Endothelial cell of umbilical vein (primary cell): Measurements from ENCODE around the gene MOGAT1. TPM values are rescaled to one million over a fixed set of nuclear protein-coding genes. Genes with fewer than 3 reads are reported as not detected.

Experiments
- BruUV-seq: library from RNA; stranded (reverse); fragments of 400-500 nt; replicated peaks from 2 replicates; lab custom pipeline; 2021; lab: Mats Ljungman, UMichigan
- CTCF ChIA-PET: fragments of 300-600, 350-600 bp; sonication (Branson Sonifier 250); formaldehyde crosslinking; loops from one replicate; lab custom pipeline; 2021; ENCODE audit warnings: antibody characterized with exemption, inconsistent platforms; lab: Charles Lee
- POLR2A ChIA-PET: fragments of 300-600, 350-600 bp; sonication (Branson Sonifier 250); formaldehyde crosslinking; loops from one replicate; lab custom pipeline; 2021; ENCODE audit warnings: antibody characterized with exemption, inconsistent platforms; lab: Charles Lee
- DNase-seq: peaks from one replicate; pipeline ENCODE4 v3.0.0-alpha.2; 2011; ENCODE audit warnings: low read depth, low spot score
- FAIRE-seq: peaks from 2 replicates; lab custom pipeline; 2011; peaks lifted over from hg19 to GRCh38; lab: Jason Lieb, UNC
- H2AFZ ChIP-seq: 2 replicates; pipeline ENCODE4 v1.6.0; 2012; ENCODE audit warnings: low read depth, low read length, control low read depth, inconsistent platforms
- H3K27ac ChIP-seq: 2 replicates; pipeline ENCODE4 v1.5.1; 2011; ENCODE audit warnings: low read depth, mild to moderate bottlenecking, control low read depth, low read length, moderate library complexity; ENCODE audit not compliant: insufficient read depth
- H3K27me3 ChIP-seq, 2 experiments: 2 replicates each; pipeline versions ENCODE4 v1.6.0 to v1.6.1; 2011; ENCODE audit warnings: low read length in 2 of 2, mixed read lengths in 1 of 2; ENCODE audit not compliant: control insufficient read depth in 2 of 2, insufficient read depth in 2 of 2
- H3K36me3 ChIP-seq, 2 experiments: 2 replicates in 1 of 2; 3 replicates in 1 of 2; pipeline ENCODE4 v1.5.1; 2011; ENCODE audit warnings: low read length in 2 of 2, mild to moderate bottlenecking in 1 of 2, moderate library complexity in 1 of 2; ENCODE audit not compliant: control insufficient read depth in 2 of 2, insufficient read depth in 2 of 2; ENCODE audit errors: extremely low read depth in 1 of 2
- H3K4me1 ChIP-seq: 3 replicates; pipeline ENCODE4 v1.5.1; 2011; ENCODE audit warnings: mild to moderate bottlenecking, low read length; ENCODE audit not compliant: control insufficient read depth, insufficient read depth; ENCODE audit errors: extremely low read depth
- H3K4me2 ChIP-seq: 2 replicates; pipeline ENCODE4 v1.6.1; 2011; ENCODE audit warnings: low read length, control low read depth, mixed read lengths; ENCODE audit not compliant: insufficient read depth
- H3K4me3 ChIP-seq, 3 experiments: fragments of 200-600 bp in 1 of 3; sonication (generic), shearing (Covaris generic) in 1 of 3; replicated peaks in 1 of 3; 2 replicates each; pipeline ENCODE4 v1.5.1; 2011 to 2016; ENCODE audit warnings: control low read depth in 3 of 3, low read length in 3 of 3, mild to moderate bottlenecking in 2 of 3, inconsistent platforms in 1 of 3, low read depth in 1 of 3, moderate library complexity in 1 of 3; ENCODE audit not compliant: insufficient read depth in 1 of 3
- H3K79me2 ChIP-seq: 2 replicates; pipeline ENCODE4 v1.6.0; 2012; ENCODE audit warnings: low read length, inconsistent platforms; ENCODE audit not compliant: control insufficient read depth, insufficient read depth
- H3K9ac ChIP-seq: replicated peaks from 2 replicates; pipeline ENCODE3; 2011; ENCODE audit warnings: low read length, control low read depth; ENCODE audit not compliant: insufficient read depth; ENCODE audit errors: extremely low read depth
- H3K9me1 ChIP-seq: replicated peaks from 3 replicates; pipeline ENCODE4 v1.6.0; 2011; ENCODE audit warnings: mild to moderate bottlenecking, low read length; ENCODE audit not compliant: control insufficient read depth, insufficient read depth; ENCODE audit errors: extremely low read depth
- H3K9me3 ChIP-seq: replicated peaks from 2 replicates; pipeline ENCODE4 v1.5.1; 2012; ENCODE audit warnings: low read length, inconsistent platforms; ENCODE audit not compliant: control insufficient read depth, insufficient read depth
- H4K20me1 ChIP-seq: replicated peaks from 2 replicates; pipeline ENCODE3; 2011; ENCODE audit warnings: mild to moderate bottlenecking, low read length; ENCODE audit not compliant: control insufficient read depth, insufficient read depth; ENCODE audit errors: extremely low read depth
- EZH2 ChIP-seq: IDR thresholded peaks from 2 replicates; pipeline ENCODE4 v1.6.1; 2012; ENCODE audit warnings: borderline replicate concordance, low read depth, mild to moderate bottlenecking, moderate library complexity, low read length, inconsistent platforms; ENCODE audit not compliant: severe bottlenecking
- FOS ChIP-seq: IDR thresholded peaks from 2 replicates; pipeline ENCODE4 v1.6.1; 2011; ENCODE audit warnings: mild to moderate bottlenecking, low read length, moderate library complexity, borderline replicate concordance; ENCODE audit not compliant: insufficient read depth
- GATA2 ChIP-seq: IDR thresholded peaks from 2 replicates; pipeline ENCODE4 v1.7.0; 2011; ENCODE audit warnings: low read depth, mild to moderate bottlenecking, moderate library complexity, mixed read lengths, low read length; ENCODE audit not compliant: insufficient read length, insufficient read depth
- JUN ChIP-seq: IDR thresholded peaks from 2 replicates; pipeline ENCODE4 v1.6.1; 2011; ENCODE audit warnings: borderline replicate concordance, low read depth; ENCODE audit not compliant: insufficient read length, insufficient read depth
- MYC ChIP-seq: IDR thresholded peaks from one replicate; pipeline ENCODE4 v1.6.1; 2011; ENCODE audit warnings: mild to moderate bottlenecking, low read depth, low read length
- POLR2A ChIP-seq: IDR thresholded peaks from 2 replicates; pipeline ENCODE4 v1.6.1; 2012; ENCODE audit warnings: low read depth, mild to moderate bottlenecking, control low read depth, low read length
- POLR2AphosphoS5 ChIP-seq: IDR thresholded peaks from 2 replicates; pipeline ENCODE4 v1.6.1; 2012; ENCODE audit warnings: low read depth, mild to moderate bottlenecking, control low read depth, low read length, moderate library complexity; ENCODE audit not compliant: insufficient read depth
- dilution Hi-C: fragments of 300-500 bp; cut with MboI; formaldehyde crosslinking; loops from one replicate; pipeline ENCODE4 v1.15.0; 2019; ENCODE audit warnings: low sequenced_read_pairs; ENCODE audit not compliant: extremely low pct_ligation_motif_present
- intact Hi-C: fragments of 100-400 bp; cut with micrococcal nuclease; formaldehyde crosslinking; loops from one replicate; pipeline ENCODE4 v1.10.0; 2022
- polyA plus RNA-seq, 4 experiments: library from polyadenylated mRNA; depleted of rRNA in 3 of 4; stranded (reverse) in 3 of 4; unstranded in 1 of 4; fragments of >200 nt; gene quantifications; 2 replicates each; pipeline versions ENCODE4 v1.2.1 to v1.2.3, GENCODE V29; 2011 to 2012; ENCODE audit warnings: missing spikeins in 1 of 4
- total RNA-seq: library from RNA; stranded (reverse); gene quantifications from 2 replicates; pipeline ENCODE4 v1.2.3, GENCODE V29; 2021
- TF ChIP-seq, protein P1 (sequence below), 2 donors: IDR thresholded peaks; 1 replicate in 1 of 2; 2 replicates in 1 of 2; pipeline ENCODE4 v1.5.1; 2011; ENCODE audit warnings: low read length in 2 of 2, mild to moderate bottlenecking in 2 of 2, moderate library complexity in 2 of 2, control low read depth in 1 of 2, inconsistent platforms in 1 of 2, low read depth in 1 of 2; ENCODE audit not compliant: insufficient read depth in 1 of 2; ENCODE audit errors: extremely low read depth in 1 of 2
- TF ChIP-seq, protein P2 (sequence below): IDR thresholded peaks from 2 replicates; pipeline ENCODE4 v1.6.1; 2011; ENCODE audit not compliant: insufficient read depth, insufficient read length

Gene MOGAT1
- total and polyA plus RNA-seq, 2 donors (not counting 3 experiments of a cell fraction or from before 2014, with no cell fraction given) = not detected

DNA sequence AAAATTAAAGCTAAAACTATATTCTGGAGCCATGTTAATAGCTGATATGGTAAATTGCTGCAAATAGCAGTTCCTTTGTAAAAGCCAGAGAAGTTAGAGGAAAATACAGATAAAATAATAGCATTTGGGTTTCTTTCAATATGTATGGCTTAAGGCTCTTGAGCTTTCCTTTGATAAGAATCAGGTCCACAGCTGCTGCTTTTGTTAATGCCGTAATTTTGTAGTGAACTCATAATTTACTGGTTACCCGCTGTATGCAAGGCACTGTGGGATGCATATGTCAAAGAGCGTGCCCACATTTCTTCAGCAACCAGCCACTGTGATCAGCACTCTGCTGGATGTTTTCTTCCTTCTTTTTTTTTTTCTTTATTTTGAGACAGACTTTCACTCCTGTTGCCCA, 79.1 kb downstream of the MOGAT1 start:
- FAIRE-seq = no peak
- dilution Hi-C loops (no loop called here), intact Hi-C loops (no loop called here)
- TF ChIP-seq POLR2AphosphoS5 (no peak), GATA2 (no peak), MYC (no peak), POLR2A (no peak), JUN (no peak), FOS (no peak), EZH2 (no peak)
- TF ChIP-seq, protein P1, sequence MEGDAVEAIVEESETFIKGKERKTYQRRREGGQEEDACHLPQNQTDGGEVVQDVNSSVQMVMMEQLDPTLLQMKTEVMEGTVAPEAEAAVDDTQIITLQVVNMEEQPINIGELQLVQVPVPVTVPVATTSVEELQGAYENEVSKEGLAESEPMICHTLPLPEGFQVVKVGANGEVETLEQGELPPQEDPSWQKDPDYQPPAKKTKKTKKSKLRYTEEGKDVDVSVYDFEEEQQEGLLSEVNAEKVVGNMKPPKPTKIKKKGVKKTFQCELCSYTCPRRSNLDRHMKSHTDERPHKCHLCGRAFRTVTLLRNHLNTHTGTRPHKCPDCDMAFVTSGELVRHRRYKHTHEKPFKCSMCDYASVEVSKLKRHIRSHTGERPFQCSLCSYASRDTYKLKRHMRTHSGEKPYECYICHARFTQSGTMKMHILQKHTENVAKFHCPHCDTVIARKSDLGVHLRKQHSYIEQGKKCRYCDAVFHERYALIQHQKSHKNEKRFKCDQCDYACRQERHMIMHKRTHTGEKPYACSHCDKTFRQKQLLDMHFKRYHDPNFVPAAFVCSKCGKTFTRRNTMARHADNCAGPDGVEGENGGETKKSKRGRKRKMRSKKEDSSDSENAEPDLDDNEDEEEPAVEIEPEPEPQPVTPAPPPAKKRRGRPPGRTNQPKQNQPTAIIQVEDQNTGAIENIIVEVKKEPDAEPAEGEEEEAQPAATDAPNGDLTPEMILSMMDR (IDR thresholded peaks at IDR 0.05; ENCODE audit: extremely low read depth in 1 of 2, insufficient read depth in 1 of 2, low read depth in 1 of 2, low read length in 2 of 2) = no peak
- TF ChIP-seq, protein P2, sequence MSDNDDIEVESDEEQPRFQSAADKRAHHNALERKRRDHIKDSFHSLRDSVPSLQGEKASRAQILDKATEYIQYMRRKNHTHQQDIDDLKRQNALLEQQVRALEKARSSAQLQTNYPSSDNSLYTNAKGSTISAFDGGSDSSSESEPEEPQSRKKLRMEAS = no peak
- POLR2A ChIA-PET = no interaction called here
- Histone ChIP-seq H3K4me2 (no peak overlapping the region), H3K36me3 (no peaks in the 10 kb centered on the region), H3K9ac (no peak overlapping the region), H4K20me1 (no peaks in the 10 kb centered on the region), H3K9me1 (no peaks in the 10 kb centered on the region), H3K27me3 (no peaks in the 10 kb centered on the region), H3K4me1 (no peaks in the 10 kb centered on the region), H3K27ac (no peak overlapping the region), H2AFZ (no peak overlapping the region), H3K79me2 (no peaks in the 10 kb centered on the region), H3K9me3 (no peaks in the 10 kb centered on the region), H3K4me3 (no peak overlapping the region)
- CTCF ChIA-PET = interaction anchor here (1.5 to 1.8 kb wide), 5 partner anchors 9 to 112 kb away, joined by 3 to 7 read pairs (median 5); no protein-coding TSS in a partner anchor
- DNase-seq = no peak
- BruUV-seq = no TSS peak
